Neural cell (in vitro differentiated cells): ENCODE data around the gene CROT. TPM values are rescaled to one million over a fixed set of nuclear protein-coding genes. Genes with fewer than 3 reads are reported as not detected.

ENCODE experiments used
- H2AFZ ChIP-seq: fragments of 200-600, 300-800 bp; sonication (generic), shearing (Covaris generic); 2 replicates; pipeline ENCODE4 v1.6.0; 2014; ENCODE audit warnings: low read depth, mild to moderate bottlenecking, antibody characterized with exemption, low read length, moderate library complexity
- H3F3A ChIP-seq: fragments of 200-600 bp; shearing (Covaris generic); 2 replicates; pipeline ENCODE4 v1.6.1; 2016; ENCODE audit warnings: mild to moderate bottlenecking, moderate library complexity, mixed read lengths, antibody characterized with exemption, low read length; ENCODE audit not compliant: insufficient read depth, poor library complexity, severe bottlenecking
- H3K27ac ChIP-seq: fragments of 200-600, 300-800 bp; sonication (generic), shearing (Covaris generic); 2 replicates; pipeline ENCODE4 v1.5.1; 2014; ENCODE audit warnings: mild to moderate bottlenecking, low read length, moderate library complexity
- H3K27me3 ChIP-seq: fragments of 300-800, 200-600 bp; sonication (generic), shearing (Covaris generic); 2 replicates; pipeline ENCODE4 v1.6.0; 2014; ENCODE audit warnings: mild to moderate bottlenecking, low read depth, low read length, moderate library complexity; ENCODE audit not compliant: insufficient read depth
- H3K36me3 ChIP-seq: fragments of 300-800, 200-600 bp; sonication (generic), shearing (Covaris generic); 2 replicates; pipeline ENCODE4 v1.5.1; 2014; ENCODE audit warnings: mild to moderate bottlenecking, antibody characterized with exemption, low read length, moderate library complexity; ENCODE audit not compliant: insufficient read depth
- H3K4me2 ChIP-seq: fragments of 300-800, 200-600 bp; sonication (generic), shearing (Covaris generic); 2 replicates; pipeline ENCODE4 v1.6.0; 2014; ENCODE audit warnings: mild to moderate bottlenecking, low read length
- H3K4me3 ChIP-seq: fragments of 300-800, 200-600 bp; sonication (generic), shearing (Covaris generic); 2 replicates; pipeline ENCODE4 v1.5.1; 2014; ENCODE audit warnings: mild to moderate bottlenecking, low read length, moderate library complexity
- H3K79me2 ChIP-seq: fragments of 200-600 bp; shearing (Covaris generic); replicated peaks from 2 replicates; pipeline ENCODE4 v1.6.0; 2014; ENCODE audit warnings: mild to moderate bottlenecking, low read length, moderate library complexity; ENCODE audit not compliant: insufficient read depth
- H3K9ac ChIP-seq: fragments of 300-800, 200-600 bp; sonication (generic), shearing (Covaris generic); 2 replicates; pipeline ENCODE4 v1.6.1; 2016; ENCODE audit warnings: mild to moderate bottlenecking, low read length, mixed read lengths
- H3K9me2 ChIP-seq: fragments of 200-600 bp; shearing (Covaris generic); 2 replicates; pipeline ENCODE4 v1.6.1; 2016; ENCODE audit warnings: mild to moderate bottlenecking, low read length, mixed read lengths; ENCODE audit not compliant: insufficient read depth
- H3K9me3 ChIP-seq: fragments of 200-600, 300-800 bp; sonication (generic), shearing (Covaris generic); 2 replicates; pipeline ENCODE4 v1.6.1; 2016; ENCODE audit warnings: mild to moderate bottlenecking, mixed run types, low read length, moderate library complexity, mixed read lengths
- H4K20me1 ChIP-seq: fragments of 200-600 bp; shearing (Covaris generic); 2 replicates; pipeline ENCODE4 v1.6.1; 2016; ENCODE audit warnings: mild to moderate bottlenecking, mixed run types; ENCODE audit not compliant: insufficient read depth
- CTCF ChIP-seq: fragments of 450-650 bp; IDR thresholded peaks from 2 replicates; pipeline ENCODE4 v1.5.1; 2014; ENCODE audit warnings: antibody characterized with exemption, mild to moderate bottlenecking, moderate library complexity; ENCODE audit not compliant: poor library complexity, severe bottlenecking
- EP300 ChIP-seq: fragments of 450-650 bp; conservative IDR thresholded peaks from 2 replicates; pipeline ENCODE4 v1.6.1; 2014; ENCODE audit warnings: antibody characterized with exemption, mild to moderate bottlenecking, moderate library complexity; ENCODE audit not compliant: poor library complexity, severe bottlenecking
- EZH2 ChIP-seq: fragments of 200-600, 300-800 bp; shearing (Covaris generic), sonication (generic); IDR thresholded peaks from 2 replicates; pipeline ENCODE4 v1.6.1; 2014; ENCODE audit warnings: antibody characterized with exemption, low read length, borderline replicate concordance, mild to moderate bottlenecking; ENCODE audit not compliant: insufficient read depth, poor library complexity, severe bottlenecking
- MXI1 ChIP-seq: fragments of 450-650 bp; conservative IDR thresholded peaks from 2 replicates; pipeline ENCODE4 v1.6.1; 2014; ENCODE audit warnings: antibody characterized with exemption, mild to moderate bottlenecking; ENCODE audit not compliant: poor library complexity, severe bottlenecking
- POLR2AphosphoS5 ChIP-seq: IDR thresholded peaks from 2 replicates; pipeline ENCODE4 v1.6.1; 2012
- RAD21 ChIP-seq: fragments of 450-650 bp; conservative IDR thresholded peaks from 2 replicates; pipeline ENCODE4 v1.6.1; 2014; ENCODE audit warnings: antibody characterized with exemption, mild to moderate bottlenecking, moderate library complexity
- REST ChIP-seq: IDR thresholded peaks from 2 replicates; pipeline ENCODE4 v1.6.1; 2012; ENCODE audit warnings: borderline replicate concordance
- SMC3 ChIP-seq: fragments of 450-650 bp; conservative IDR thresholded peaks from 2 replicates; pipeline ENCODE4 v1.6.1; 2014; ENCODE audit warnings: antibody characterized with exemption, mild to moderate bottlenecking, moderate library complexity; ENCODE audit not compliant: poor library complexity
- TAF1 ChIP-seq: IDR thresholded peaks from 2 replicates; pipeline ENCODE4 v1.6.1; 2012; ENCODE audit warnings: low read depth
- polyA minus RNA-seq: library from RNA; depleted of rRNA, polyadenylated mRNA; stranded (reverse); fragments of >200 nt; gene quantifications from 2 replicates; pipeline ENCODE4 v1.2.3, GENCODE V29; 2014
- polyA plus RNA-seq: library from polyadenylated mRNA; depleted of rRNA; stranded (reverse); fragments of >200 nt; gene quantifications from 2 replicates; pipeline ENCODE4 v1.2.3, GENCODE V29; 2014

Gene CROT
- 14.0 and 20.6 TPM in 2 replicates for polyA plus RNA-seq
- 21.9 and 23.3 TPM in 2 replicates for polyA minus RNA-seq

- peaks cover 27% of the 10 kb centered on the region for H3K79me2 ChIP-seq
- H3F3A ChIP-seq = no peaks in the 10 kb centered on the region
- H3K4me3 ChIP-seq = peak within 1 kb of the TSS; percentile 76
- no peaks in the 10 kb centered on the region for H3K36me3 ChIP-seq
- no peaks in the 10 kb centered on the region for H3K9me2 ChIP-seq
- H2AFZ ChIP-seq = peak within 1 kb of the TSS; percentile 88
- H3K27ac ChIP-seq = peak within 1 kb of the TSS; percentile 79
- H3K27me3 ChIP-seq = no peaks in the 10 kb centered on the region
- no peaks in the 10 kb centered on the region for H3K9me3 ChIP-seq
- peak within 1 kb of the TSS; percentile 76 for H3K9ac ChIP-seq
- peak; percentile 20 for TF ChIP-seq RAD21
- TF ChIP-seq CTCF = no peak
- TF ChIP-seq MXI1 = peak; percentile 33
- no peak for TF ChIP-seq EZH2
- peak; percentile 33 for TF ChIP-seq EP300
- TF ChIP-seq POLR2AphosphoS5 = peak; percentile 89
- TF ChIP-seq TAF1 = peak; percentile 27
- peak; percentile 81 for TF ChIP-seq REST
- TF ChIP-seq SMC3 = peak; percentile 32
- H3K4me2 ChIP-seq = peak within 1 kb of the TSS; percentile 67
- H4K20me1 ChIP-seq = no peaks in the 10 kb centered on the region
Measured at GRCh38 chr7:87345166-87345927, at the start of gene CROT. Gene CROT, plus strand, starts transcription at chr7:87345664. Its CDS starts 3,405 bp downstream, at chr7:87349069.

- no peaks in the 10 kb centered on the region for H3K9me2 ChIP-seq
- H2AFZ ChIP-seq = no peak overlapping the region
- no peak overlapping the region for H3K9ac ChIP-seq
- no peaks in the 10 kb centered on the region for H3K9me3 ChIP-seq
- no peaks in the 10 kb centered on the region for H3F3A ChIP-seq
- H3K27ac ChIP-seq = no peak overlapping the region
- TF ChIP-seq EP300 (no peak), EZH2 (no peak), MXI1 (no peak), TAF1 (no peak), RAD21 (no peak), CTCF (no peak), REST (no peak), POLR2AphosphoS5 (no peak), SMC3 (no peak)
- H4K20me1 ChIP-seq = no peaks in the 10 kb centered on the region
- no peak overlapping the region for H3K4me2 ChIP-seq
- no peak overlapping the region for H3K4me3 ChIP-seq
- no peaks in the 10 kb centered on the region for H3K36me3 ChIP-seq
- no peaks in the 10 kb centered on the region for H3K79me2 ChIP-seq
- no peaks in the 10 kb centered on the region for H3K27me3 ChIP-seq
Measured at GRCh38 chr7:87300756-87301155, 44.7 kb upstream of the CROT start.
